ENCODE results near the gene STRIP1.

- TF ChIP-seq CTCF (conservative IDR thresholded peaks at IDR 0.05; ENCODE audit: low read length), result no peak
- TF ChIP-seq EZH2phosphoT487 (IDR thresholded peaks at IDR 0.05; ENCODE audit: borderline replicate concordance, low read depth, low read length), result no peak
Measured at GRCh38 chr1:110033421-110033820, 1.0 kb upstream of the STRIP1 start.
